Measurements from ENCODE around the gene OSCP1. TPM values are rescaled to one million over a fixed set of nuclear protein-coding genes. Genes with fewer than 3 reads are reported as not detected.

The OSCP1 gene
- polyA plus RNA-seq, 1 donor (not counting 4 experiments of a cell fraction or from before 2014, with no cell fraction given) = 9.5 TPM

DNA sequence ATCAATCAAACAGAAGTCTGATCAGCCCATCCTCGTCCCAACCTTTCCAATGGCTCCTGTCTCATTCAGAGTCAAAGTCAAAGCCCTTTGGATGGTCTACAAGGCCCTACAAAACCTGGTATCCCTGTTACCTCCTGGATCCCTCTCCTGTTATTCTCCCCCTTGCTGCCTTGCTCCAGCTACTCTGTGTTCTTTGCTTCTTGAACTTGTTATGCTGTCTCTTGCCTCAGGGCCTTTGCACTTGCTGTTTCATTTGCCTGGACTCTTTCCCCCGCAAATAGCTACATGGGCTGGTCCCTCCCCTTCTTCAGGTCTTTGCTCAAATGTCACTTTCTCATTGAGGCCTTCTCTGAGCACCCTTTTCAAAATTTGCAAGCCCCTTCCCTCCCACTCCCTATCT lies 33.8 kb upstream of the OSCP1 start:
- FAIRE-seq = no peak
- H3K4me3 ChIP-seq (ENCODE audit: control insufficient read depth in 2 of 3, extremely low read depth in 1 of 3, insufficient read depth in 2 of 3, low read depth in 1 of 3, low read length in 3 of 3) = no peak overlapping the region
- DNase-seq (ENCODE audit: low read depth, low spot score) = no peak

DNA sequence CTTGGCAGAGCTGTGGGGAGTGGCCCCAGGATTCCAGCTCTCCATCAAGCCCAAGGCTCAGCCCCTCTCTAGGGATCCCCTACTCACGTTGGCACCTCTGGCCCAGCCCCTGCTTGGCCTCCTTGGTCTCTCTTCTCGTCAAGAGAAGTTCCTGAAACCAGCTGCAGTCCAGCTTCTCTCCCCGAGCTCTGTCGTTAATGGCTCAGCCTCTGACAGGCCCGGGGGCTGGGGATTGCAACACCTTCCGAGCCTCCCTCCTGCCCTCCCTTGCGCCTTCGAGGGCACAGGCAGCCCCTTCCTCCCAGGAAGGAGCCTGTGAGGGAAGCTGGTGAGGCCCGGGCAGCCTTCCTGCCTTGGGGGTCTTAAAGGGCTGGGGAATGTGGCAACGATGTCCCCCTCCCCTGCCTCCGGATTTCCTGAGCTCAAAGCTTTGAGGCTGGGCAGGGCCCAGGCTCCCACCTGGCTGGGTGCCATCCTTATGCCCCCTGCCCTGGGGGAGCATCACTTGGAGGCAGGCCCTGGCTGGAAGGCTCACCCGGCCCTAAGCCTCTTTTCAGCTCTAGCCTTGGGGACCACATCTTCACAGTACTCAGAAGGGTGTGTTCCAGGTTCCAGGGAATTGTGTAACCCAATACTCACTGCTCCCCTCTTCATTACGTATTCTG lies 32.6 kb upstream of the OSCP1 start, which contains the start of gene CSF3R:
CSF3R (minus strand) TSS at position 190 of the 665 bp plus-strand sequence. CDS start 3,417 bp downstream, outside the sequence.
- dilution Hi-C loops (cut with MboI; ENCODE audit: extremely low pct_ligation_motif_present, low sequenced_read_pairs) = no loop called here
- no peak within 1 kb of the TSS for H3K27ac ChIP-seq (ENCODE audit: control insufficient read depth, insufficient read depth, low read length)
- TF ChIP-seq EZH2 (IDR thresholded peaks at IDR 0.05; ENCODE audit: low read length) = no peak
- no peaks in the 10 kb centered on the region for H3K36me3 ChIP-seq (ENCODE audit: control insufficient read depth in 2 of 2, extremely low read depth in 1 of 2, insufficient read depth in 2 of 2, low read length in 2 of 2)
- peaks cover 5% of the 10 kb centered on the region for H3K27me3 ChIP-seq (ENCODE audit: control insufficient read depth, extremely low read depth, insufficient read depth, low read length)
- no peak within 1 kb of the TSS for H3K4me3 ChIP-seq (ENCODE audit: control insufficient read depth in 2 of 3, extremely low read depth in 1 of 3, insufficient read depth in 2 of 3, low read depth in 1 of 3, low read length in 3 of 3)
- DNase-seq (ENCODE audit: low read depth, low spot score) = no peak
- H3K4me2 ChIP-seq (ENCODE audit: control insufficient read depth, extremely low read depth, insufficient read depth, low read depth, low read length) = no peak within 1 kb of the TSS
- no peaks in the 10 kb centered on the region for H3K79me2 ChIP-seq (ENCODE audit: control insufficient read depth, insufficient read depth, low read length)
- no peak within 1 kb of the TSS for H2AFZ ChIP-seq (ENCODE audit: control insufficient read depth, low read length)
- no peaks in the 10 kb centered on the region for H4K20me1 ChIP-seq (ENCODE audit: control insufficient read depth, extremely low read depth, insufficient read depth, low read length)
- H3K9me3 ChIP-seq (ENCODE audit: control insufficient read depth, low read depth, low read length) = no peaks in the 10 kb centered on the region
- FAIRE-seq = no peak
- no peaks in the 10 kb centered on the region for H3K4me1 ChIP-seq (ENCODE audit: control insufficient read depth, extremely low read depth, insufficient read depth, low read length)
- H3K9ac ChIP-seq (ENCODE audit: control insufficient read depth, extremely low read depth, insufficient read depth, low read length) = no peak within 1 kb of the TSS
- no peaks in the 10 kb centered on the region for H3K9me1 ChIP-seq (ENCODE audit: control insufficient read depth, extremely low read depth, insufficient read depth, low read length)

More for the DNA sequence above, 33.8 kb upstream of the OSCP1 start:
- Histone ChIP-seq H3K9ac (ENCODE audit: control insufficient read depth, extremely low read depth, insufficient read depth, low read length) (no peak overlapping the region), H2AFZ (ENCODE audit: control insufficient read depth, low read length) (no peak overlapping the region), H3K79me2 (ENCODE audit: control insufficient read depth, insufficient read depth, low read length) (no peaks in the 10 kb centered on the region), H3K36me3 (ENCODE audit: control insufficient read depth in 2 of 2, extremely low read depth in 1 of 2, insufficient read depth in 2 of 2, low read length in 2 of 2) (no peaks in the 10 kb centered on the region), H3K4me2 (ENCODE audit: control insufficient read depth, extremely low read depth, insufficient read depth, low read depth, low read length) (no peak overlapping the region), H3K27me3 (ENCODE audit: control insufficient read depth, extremely low read depth, insufficient read depth, low read length) (peaks cover 5% of the 10 kb centered on the region), H4K20me1 (ENCODE audit: control insufficient read depth, extremely low read depth, insufficient read depth, low read length) (no peaks in the 10 kb centered on the region), H3K9me3 (ENCODE audit: control insufficient read depth, low read depth, low read length) (no peaks in the 10 kb centered on the region), H3K27ac (ENCODE audit: control insufficient read depth, insufficient read depth, low read length) (no peak overlapping the region), H3K9me1 (ENCODE audit: control insufficient read depth, extremely low read depth, insufficient read depth, low read length) (no peaks in the 10 kb centered on the region), H3K4me1 (ENCODE audit: control insufficient read depth, extremely low read depth, insufficient read depth, low read length) (no peaks in the 10 kb centered on the region)
- TF ChIP-seq EZH2 (IDR thresholded peaks at IDR 0.05; ENCODE audit: low read length) = no peak
- TF ChIP-seq, protein P1, sequence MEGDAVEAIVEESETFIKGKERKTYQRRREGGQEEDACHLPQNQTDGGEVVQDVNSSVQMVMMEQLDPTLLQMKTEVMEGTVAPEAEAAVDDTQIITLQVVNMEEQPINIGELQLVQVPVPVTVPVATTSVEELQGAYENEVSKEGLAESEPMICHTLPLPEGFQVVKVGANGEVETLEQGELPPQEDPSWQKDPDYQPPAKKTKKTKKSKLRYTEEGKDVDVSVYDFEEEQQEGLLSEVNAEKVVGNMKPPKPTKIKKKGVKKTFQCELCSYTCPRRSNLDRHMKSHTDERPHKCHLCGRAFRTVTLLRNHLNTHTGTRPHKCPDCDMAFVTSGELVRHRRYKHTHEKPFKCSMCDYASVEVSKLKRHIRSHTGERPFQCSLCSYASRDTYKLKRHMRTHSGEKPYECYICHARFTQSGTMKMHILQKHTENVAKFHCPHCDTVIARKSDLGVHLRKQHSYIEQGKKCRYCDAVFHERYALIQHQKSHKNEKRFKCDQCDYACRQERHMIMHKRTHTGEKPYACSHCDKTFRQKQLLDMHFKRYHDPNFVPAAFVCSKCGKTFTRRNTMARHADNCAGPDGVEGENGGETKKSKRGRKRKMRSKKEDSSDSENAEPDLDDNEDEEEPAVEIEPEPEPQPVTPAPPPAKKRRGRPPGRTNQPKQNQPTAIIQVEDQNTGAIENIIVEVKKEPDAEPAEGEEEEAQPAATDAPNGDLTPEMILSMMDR (optimal IDR thresholded peaks at IDR 0.05 in 1 of 3, IDR thresholded peaks at IDR 0.05 in 1 of 3, conservative IDR thresholded peaks at IDR 0.05 in 1 of 3; ENCODE audit: extremely low read depth in 1 of 3, insufficient read depth in 2 of 3, low read length in 3 of 3) = no peak
- dilution Hi-C loops (cut with MboI; ENCODE audit: extremely low pct_ligation_motif_present, low sequenced_read_pairs) = no loop called here
